ENCODE measurements around the gene ATP13A3. TPM values are rescaled to one million over a fixed set of nuclear protein-coding genes. Genes with fewer than 3 reads are reported as not detected.

Gene ATP13A3
- total RNA-seq, 1 experiment from 2014 or later: 121 TPM

DNA sequence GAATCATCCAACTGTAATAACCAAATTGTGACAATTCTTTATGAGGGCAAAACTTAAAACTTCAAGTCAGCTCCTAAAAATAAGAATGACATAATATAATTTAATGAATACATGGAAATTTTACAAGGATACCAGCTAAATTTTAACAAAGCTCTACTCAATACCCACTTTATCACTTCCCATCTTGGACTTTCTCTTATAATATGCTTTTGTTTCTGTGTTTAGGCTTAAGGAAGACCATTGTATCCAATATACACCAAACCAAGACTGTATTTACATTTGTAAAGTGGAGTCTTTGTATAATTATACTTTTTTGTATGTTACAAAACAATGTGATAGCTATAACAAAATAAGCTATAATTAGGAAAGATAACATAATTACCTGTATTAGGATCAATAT is 16.8 kb downstream of the ATP13A3 start:
- Histone ChIP-seq H3K27me3 (replicated peaks; ENCODE audit: insufficient read depth, low read depth, low read length, poor library complexity) (no peaks in the 10 kb centered on the region), H3K36me3 (ENCODE audit: insufficient read depth, low read length, poor library complexity, severe bottlenecking) (no peaks in the 10 kb centered on the region), H3K4me3 (ENCODE audit: low read depth, low read length, poor library complexity, severe bottlenecking) (no peak overlapping the region), H3K4me1 (ENCODE audit: insufficient read depth, low read length, poor library complexity, severe bottlenecking) (peaks cover 44% of the 10 kb centered on the region), H3K27ac (ENCODE audit: low read depth, low read length, poor library complexity, severe bottlenecking) (peak overlapping the region; percentile 48), H3K9me3 (ENCODE audit: low read depth, low read length, poor library complexity, severe bottlenecking) (no peaks in the 10 kb centered on the region)
- CTCF ChIA-PET: interaction anchor here (0.6 kb wide), 1 partner anchor 107 kb away, joined by 4 read pairs; no protein-coding TSS in a partner anchor
- intact Hi-C loops (cut with micrococcal nuclease; ENCODE audit: unreplicated experiment): loop anchor here (5.0 kb wide), 1 partner anchor 102 kb away; no protein-coding TSS in a partner anchor
- BruUV-seq (replicated peaks): no TSS peak
- no peak for DNase-seq (ENCODE audit: low spot score)
- TF ChIP-seq, protein P1, sequence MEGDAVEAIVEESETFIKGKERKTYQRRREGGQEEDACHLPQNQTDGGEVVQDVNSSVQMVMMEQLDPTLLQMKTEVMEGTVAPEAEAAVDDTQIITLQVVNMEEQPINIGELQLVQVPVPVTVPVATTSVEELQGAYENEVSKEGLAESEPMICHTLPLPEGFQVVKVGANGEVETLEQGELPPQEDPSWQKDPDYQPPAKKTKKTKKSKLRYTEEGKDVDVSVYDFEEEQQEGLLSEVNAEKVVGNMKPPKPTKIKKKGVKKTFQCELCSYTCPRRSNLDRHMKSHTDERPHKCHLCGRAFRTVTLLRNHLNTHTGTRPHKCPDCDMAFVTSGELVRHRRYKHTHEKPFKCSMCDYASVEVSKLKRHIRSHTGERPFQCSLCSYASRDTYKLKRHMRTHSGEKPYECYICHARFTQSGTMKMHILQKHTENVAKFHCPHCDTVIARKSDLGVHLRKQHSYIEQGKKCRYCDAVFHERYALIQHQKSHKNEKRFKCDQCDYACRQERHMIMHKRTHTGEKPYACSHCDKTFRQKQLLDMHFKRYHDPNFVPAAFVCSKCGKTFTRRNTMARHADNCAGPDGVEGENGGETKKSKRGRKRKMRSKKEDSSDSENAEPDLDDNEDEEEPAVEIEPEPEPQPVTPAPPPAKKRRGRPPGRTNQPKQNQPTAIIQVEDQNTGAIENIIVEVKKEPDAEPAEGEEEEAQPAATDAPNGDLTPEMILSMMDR (conservative IDR thresholded peaks at IDR 0.05; ENCODE audit: low read depth, low read length): no peak
- no peak for TF ChIP-seq EZH2 (IDR thresholded peaks at IDR 0.05; ENCODE audit: borderline replicate concordance, low read depth, low read length, poor library complexity, severe bottlenecking)
- POLR2A ChIA-PET (ENCODE audit: low non-redundant PET): no interaction called here

DNA sequence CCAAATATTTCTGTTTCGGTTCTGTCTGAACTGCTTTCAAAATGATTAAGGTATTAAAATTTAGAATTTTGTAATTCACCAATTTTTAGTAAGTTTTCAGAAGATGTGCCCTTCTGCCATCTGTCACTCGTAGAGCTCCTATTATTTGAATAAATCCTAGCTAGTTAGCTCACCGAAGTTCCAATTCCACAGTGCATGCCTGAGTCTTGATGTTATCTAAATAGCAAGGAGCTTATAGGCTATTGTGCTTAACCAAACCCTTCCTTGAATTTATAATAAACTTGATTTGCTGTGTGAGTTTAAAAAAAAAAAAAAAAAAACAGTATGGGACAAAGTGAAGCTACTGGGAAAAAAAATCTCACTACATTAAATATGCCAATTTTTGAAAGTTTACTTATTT is 18.7 kb downstream of the ATP13A3 start:
- intact Hi-C loops (cut with micrococcal nuclease; ENCODE audit: unreplicated experiment): no loop called here
- CTCF ChIA-PET: interaction anchor here (0.6 to 0.7 kb wide), 2 partner anchors 126 to 441 kb away, joined by 3 to 4 read pairs; no protein-coding TSS in a partner anchor
- H3K4me3 ChIP-seq (ENCODE audit: low read depth, low read length, poor library complexity, severe bottlenecking): no peak overlapping the region
- no peaks in the 10 kb centered on the region for H3K9me3 ChIP-seq (ENCODE audit: low read depth, low read length, poor library complexity, severe bottlenecking)
- no peaks in the 10 kb centered on the region for H3K27me3 ChIP-seq (replicated peaks; ENCODE audit: insufficient read depth, low read depth, low read length, poor library complexity)
- no peak for TF ChIP-seq EZH2 (IDR thresholded peaks at IDR 0.05; ENCODE audit: borderline replicate concordance, low read depth, low read length, poor library complexity, severe bottlenecking)
- TF ChIP-seq, protein P1 (conservative IDR thresholded peaks at IDR 0.05; ENCODE audit: low read depth, low read length): no peak
- no peaks in the 10 kb centered on the region for H3K36me3 ChIP-seq (ENCODE audit: insufficient read depth, low read length, poor library complexity, severe bottlenecking)
- no peak overlapping the region for H3K27ac ChIP-seq (ENCODE audit: low read depth, low read length, poor library complexity, severe bottlenecking)
- H3K4me1 ChIP-seq (ENCODE audit: insufficient read depth, low read length, poor library complexity, severe bottlenecking): peaks cover 41% of the 10 kb centered on the region
- DNase-seq (ENCODE audit: low spot score): peak; percentile 64
- no TSS peak for BruUV-seq (replicated peaks)
- POLR2A ChIA-PET (ENCODE audit: low non-redundant PET): interaction anchor here (0.6 kb wide), 1 partner anchor 474 kb away, joined by 5 read pairs; no protein-coding TSS in a partner anchor

DNA sequence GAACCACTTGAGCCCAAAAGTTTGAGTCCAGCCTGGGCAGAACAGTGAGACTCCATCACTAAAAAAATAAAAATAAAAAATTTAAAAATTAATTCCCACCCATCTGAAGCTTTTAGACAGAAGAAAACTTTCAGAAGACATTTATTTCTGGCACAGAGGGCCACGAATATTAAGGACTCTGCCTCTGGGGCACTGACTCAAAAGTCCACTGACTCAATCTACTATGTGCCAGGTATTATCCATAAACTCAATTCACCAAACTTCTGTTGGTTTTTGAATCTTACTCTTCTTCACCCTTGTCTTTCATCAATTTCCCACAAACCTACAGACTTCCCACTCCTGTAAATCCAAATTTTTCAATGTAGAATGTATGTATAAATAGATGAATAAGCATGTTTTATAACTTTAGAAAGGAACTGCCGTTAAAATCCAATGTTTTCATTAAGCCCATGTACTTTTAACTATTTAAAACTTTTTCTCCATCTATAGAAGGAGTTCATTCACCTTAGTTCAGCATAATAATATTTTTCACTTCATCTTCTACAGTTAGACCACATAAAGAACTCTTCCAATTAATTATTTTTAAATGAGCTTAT is 19.9 kb downstream of the ATP13A3 start:
- no peak overlapping the region for H3K27ac ChIP-seq (ENCODE audit: low read depth, low read length, poor library complexity, severe bottlenecking)
- POLR2A ChIA-PET (ENCODE audit: low non-redundant PET): no interaction called here
- no TSS peak for BruUV-seq (replicated peaks)
- TF ChIP-seq EZH2 (IDR thresholded peaks at IDR 0.05; ENCODE audit: borderline replicate concordance, low read depth, low read length, poor library complexity, severe bottlenecking): no peak
- TF ChIP-seq, protein P1 (conservative IDR thresholded peaks at IDR 0.05; ENCODE audit: low read depth, low read length): no peak
- no peaks in the 10 kb centered on the region for H3K36me3 ChIP-seq (ENCODE audit: insufficient read depth, low read length, poor library complexity, severe bottlenecking)
- no peaks in the 10 kb centered on the region for H3K9me3 ChIP-seq (ENCODE audit: low read depth, low read length, poor library complexity, severe bottlenecking)
- CTCF ChIA-PET: no interaction called here
- H3K27me3 ChIP-seq (replicated peaks; ENCODE audit: insufficient read depth, low read depth, low read length, poor library complexity): no peaks in the 10 kb centered on the region
- intact Hi-C loops (cut with micrococcal nuclease; ENCODE audit: unreplicated experiment): no loop called here
- no peak for DNase-seq (ENCODE audit: low spot score)
- no peak overlapping the region for H3K4me3 ChIP-seq (ENCODE audit: low read depth, low read length, poor library complexity, severe bottlenecking)
- peaks cover 41% of the 10 kb centered on the region for H3K4me1 ChIP-seq (ENCODE audit: insufficient read depth, low read length, poor library complexity, severe bottlenecking)
